B cell (primary cell): ENCODE results near the gene ENOX1. TPM values are rescaled to one million over a fixed set of nuclear protein-coding genes. Genes with fewer than 3 reads are reported as not detected.

Experiments used
- ATAC-seq: fragments of 200-7000 bp; cut with Tn5 transposase; one replicate; pipeline ENCODE4 v1.10.0; 2021; ENCODE audit warnings: low read depth, mild to moderate bottlenecking, moderate number of reproducible peaks, moderate library complexity
- CTCF ChIA-PET: fragments of 350-600 bp; sonication (Branson Sonifier 250); formaldehyde crosslinking; loops from one replicate; lab custom pipeline; 2021; ENCODE audit warnings: antibody characterized with exemption, inconsistent platforms; lab: Charles Lee
- POLR2A ChIA-PET: fragments of 350-600 bp; sonication (Branson Sonifier 250); formaldehyde crosslinking; loops from one replicate; lab custom pipeline; 2021; ENCODE audit warnings: antibody characterized with exemption; lab: Charles Lee
- DNase-seq: peaks from one replicate; pipeline ENCODE4 v3.0.0; 2013
- H2AFZ ChIP-seq: 2 replicates; pipeline ENCODE4 v1.6.1; 2012; ENCODE audit warnings: mild to moderate bottlenecking, low read depth, low read length; ENCODE audit not compliant: insufficient read depth, poor library complexity, severe bottlenecking
- H3K27ac ChIP-seq, 2 donors: 1 replicate in 1 of 2; 2 replicates in 1 of 2; pipeline ENCODE4 v1.5.1; 2012 to 2013; ENCODE audit warnings: low read length in 2 of 2, mild to moderate bottlenecking in 2 of 2, moderate library complexity in 1 of 2
- H3K27me3 ChIP-seq, 4 experiments: fragments of 200-600 bp in 1 of 4; sonication (generic) in 1 of 4; replicated peaks in 1 of 4; 1 replicate in 2 of 4; 2 replicates in 2 of 4; pipeline versions ENCODE4 v1.6.1 to v1.7.0; 2013 to 2016; ENCODE audit warnings: low read length in 3 of 4, mild to moderate bottlenecking in 2 of 4, mixed read lengths in 1 of 4, moderate library complexity in 1 of 4; ENCODE audit not compliant: insufficient read depth in 4 of 4, control insufficient read depth in 3 of 4; ENCODE audit errors: control extremely low read depth in 1 of 4
- H3K36me3 ChIP-seq, 2 experiments: replicated peaks in 1 of 2; 1 replicate in 1 of 2; 2 replicates in 1 of 2; pipeline versions ENCODE4 v1.6.1 to v1.7.1; 2013; ENCODE audit warnings: low read length in 1 of 2; ENCODE audit not compliant: insufficient read depth in 2 of 2, control insufficient read depth in 1 of 2; ENCODE audit errors: control extremely low read depth in 1 of 2, extremely low read depth in 1 of 2
- H3K4me1 ChIP-seq, 2 donors: fragments of 200-600 bp in 1 of 2; sonication (generic) in 1 of 2; 1 replicate in 1 of 2; 2 replicates in 1 of 2; pipeline versions ENCODE4 v1.5.1 to v1.6.1; 2013 to 2017; ENCODE audit warnings: low read length in 2 of 2; ENCODE audit not compliant: control insufficient read depth in 2 of 2, insufficient read depth in 2 of 2
- H3K4me2 ChIP-seq: replicated peaks from 2 replicates; pipeline ENCODE3; 2012; ENCODE audit warnings: mild to moderate bottlenecking, low read depth, low read length; ENCODE audit not compliant: poor library complexity, severe bottlenecking
- H3K4me3 ChIP-seq, 5 experiments: fragments of 200-600 bp in 1 of 5; sonication (generic) in 1 of 5; 1 replicate in 3 of 5; 2 replicates in 2 of 5; pipeline versions ENCODE4 v1.5.1 to v1.7.0; 2011 to 2016; ENCODE audit warnings: low read length in 4 of 5, mild to moderate bottlenecking in 4 of 5, low read depth in 2 of 5, control low read depth in 1 of 5, moderate library complexity in 1 of 5; ENCODE audit not compliant: insufficient read depth in 1 of 5; ENCODE audit errors: control extremely low read depth in 1 of 5, extremely low read depth in 1 of 5
- H3K79me2 ChIP-seq: fragments of 200-600 bp; sonication (generic); one replicate; pipeline ENCODE4 v1.6.0; 2016; ENCODE audit warnings: low read length; ENCODE audit not compliant: control insufficient read depth, insufficient read depth
- H3K9ac ChIP-seq: fragments of 200-600 bp; sonication (generic); 2 replicates; pipeline ENCODE4 v1.6.1; 2017; ENCODE audit warnings: mild to moderate bottlenecking, low read length, moderate library complexity
- H3K9me3 ChIP-seq, 3 donors: one replicate each; pipeline versions ENCODE4 v1.6.1 to v1.7.1; 2013; ENCODE audit warnings: low read length in 2 of 3; ENCODE audit not compliant: control insufficient read depth in 2 of 3, insufficient read depth in 1 of 3; ENCODE audit errors: control extremely low read depth in 1 of 3
- H4K20me1 ChIP-seq: 2 replicates; pipeline ENCODE4 v1.6.0; 2012; ENCODE audit warnings: mild to moderate bottlenecking, low read length; ENCODE audit not compliant: insufficient read depth, control insufficient read depth, poor library complexity, severe bottlenecking
- H3K27ac Mint-ChIP-seq: one replicate; pipeline ENCODE4 v1.8.0; 2021; ENCODE audit warnings: mixed read lengths
- H3K27me3 Mint-ChIP-seq: one replicate; pipeline ENCODE4 v1.8.0; 2021; ENCODE audit warnings: mixed read lengths
- H3K4me1 Mint-ChIP-seq: one replicate; pipeline ENCODE4 v1.8.0; 2021; ENCODE audit warnings: mixed read lengths
- H3K4me3 Mint-ChIP-seq: one replicate; pipeline ENCODE4 v1.8.0; 2021; ENCODE audit warnings: mixed read lengths
- H3K9me3 Mint-ChIP-seq: one replicate; pipeline ENCODE4 v1.8.0; 2022; ENCODE audit warnings: mixed read lengths; ENCODE audit not compliant: insufficient read depth
- EZH2 ChIP-seq: IDR thresholded peaks from 2 replicates; pipeline ENCODE4 v1.6.1; 2012; ENCODE audit warnings: borderline replicate concordance, low read depth, mild to moderate bottlenecking, moderate library complexity, low read length; ENCODE audit not compliant: insufficient read depth, poor library complexity, severe bottlenecking
- WGBS: methylation state at CpG from one replicate; pipeline ENCODE4 v1.1.5; 2013; ENCODE audit warnings: missing lambda C conversion rate; ENCODE audit not compliant: insufficient coverage; 5-methylcytosine and 5-hydroxymethylcytosine counted together
- intact Hi-C: fragments of 100-400 bp; cut with micrococcal nuclease; formaldehyde crosslinking; loops from one replicate; pipeline ENCODE4 v1.10.0; 2022
- polyA plus RNA-seq: library from polyadenylated mRNA; depleted of rRNA; stranded (reverse); fragments of >200 nt; gene quantifications from 2 replicates; pipeline ENCODE4 v1.2.3, GENCODE V29; 2012
- total RNA-seq, 2 donors: library from RNA; stranded (reverse); fragments of 120-200 nt in 1 of 2; gene quantifications; 1 replicate in 1 of 2; 2 replicates in 1 of 2; pipeline versions ENCODE4 v1.2.3 to v1.2.4, GENCODE V29; 2013 to 2022
- TF ChIP-seq, protein P1 (sequence below): fragments of 200-600 bp; IDR thresholded peaks from one replicate; pipeline ENCODE4 v1.8.0; 2022; ENCODE audit warnings: antibody characterized with exemption, mild to moderate bottlenecking

Gene ENOX1
- total and polyA plus RNA-seq, 2 donors (not counting 1 experiment from before 2014, with no cell fraction given), result not detected

DNA sequence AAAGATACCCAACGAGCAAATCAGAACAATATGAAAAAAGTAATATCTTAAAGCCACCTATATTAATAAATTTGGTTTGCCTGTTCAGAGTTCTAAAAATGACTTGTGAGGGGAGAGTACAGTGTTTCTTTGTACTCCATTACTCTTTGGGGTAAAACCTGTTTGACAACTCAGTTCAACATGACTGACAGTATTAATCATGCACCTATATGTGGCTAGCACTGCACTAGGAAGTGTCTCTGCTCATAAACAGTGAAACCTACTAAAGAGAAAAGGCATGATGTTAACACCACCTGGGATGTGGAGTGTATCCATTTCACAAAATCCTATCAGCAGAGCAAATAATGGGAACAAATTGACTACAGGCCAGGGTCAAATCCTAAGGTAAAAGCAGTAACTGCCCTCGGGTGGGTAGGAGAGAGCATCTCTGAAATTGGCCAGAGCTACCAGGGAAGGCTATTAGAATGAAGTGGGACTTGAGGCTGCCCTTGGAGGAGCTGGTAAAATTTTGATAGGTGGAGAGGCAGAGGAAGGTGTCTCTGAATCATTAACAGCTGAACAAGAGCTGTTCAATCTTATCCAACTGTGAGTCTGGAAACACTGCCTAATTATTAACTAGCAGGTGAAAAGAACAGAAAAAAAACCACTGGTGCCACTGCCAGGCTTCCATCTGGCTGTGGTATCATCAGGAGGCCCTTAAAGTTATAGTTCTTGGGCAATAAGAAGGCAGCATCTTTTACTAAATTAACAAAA, 398.3 kb downstream of the ENOX1 start:
- Histone ChIP-seq H2AFZ (no peak overlapping the region), H3K4me1 (no peaks in the 10 kb centered on the region), H3K4me3 (no peak overlapping the region), H3K27ac (no peak overlapping the region), H3K9me3 (no peaks in the 10 kb centered on the region), H3K4me2 (no peak overlapping the region), H3K79me2 (no peaks in the 10 kb centered on the region), H3K36me3 (no peaks in the 10 kb centered on the region), H3K27me3 (no peaks in the 10 kb centered on the region), H4K20me1 (no peaks in the 10 kb centered on the region), H3K9ac (no peak overlapping the region)
- DNase-seq (no peak), ATAC-seq (no peak)
- no peaks in the 10 kb centered on the region for H3K9me3 Mint-ChIP-seq
- H3K27me3 Mint-ChIP-seq, result no peaks in the 10 kb centered on the region
- ChIA-PET POLR2A (no interaction called here), CTCF (interaction anchor here (0.7 kb wide), 1 partner anchor 191 kb away, joined by 3 read pairs; no protein-coding TSS in a partner anchor)
- no peak for TF ChIP-seq EZH2
- TF ChIP-seq, protein P1, sequence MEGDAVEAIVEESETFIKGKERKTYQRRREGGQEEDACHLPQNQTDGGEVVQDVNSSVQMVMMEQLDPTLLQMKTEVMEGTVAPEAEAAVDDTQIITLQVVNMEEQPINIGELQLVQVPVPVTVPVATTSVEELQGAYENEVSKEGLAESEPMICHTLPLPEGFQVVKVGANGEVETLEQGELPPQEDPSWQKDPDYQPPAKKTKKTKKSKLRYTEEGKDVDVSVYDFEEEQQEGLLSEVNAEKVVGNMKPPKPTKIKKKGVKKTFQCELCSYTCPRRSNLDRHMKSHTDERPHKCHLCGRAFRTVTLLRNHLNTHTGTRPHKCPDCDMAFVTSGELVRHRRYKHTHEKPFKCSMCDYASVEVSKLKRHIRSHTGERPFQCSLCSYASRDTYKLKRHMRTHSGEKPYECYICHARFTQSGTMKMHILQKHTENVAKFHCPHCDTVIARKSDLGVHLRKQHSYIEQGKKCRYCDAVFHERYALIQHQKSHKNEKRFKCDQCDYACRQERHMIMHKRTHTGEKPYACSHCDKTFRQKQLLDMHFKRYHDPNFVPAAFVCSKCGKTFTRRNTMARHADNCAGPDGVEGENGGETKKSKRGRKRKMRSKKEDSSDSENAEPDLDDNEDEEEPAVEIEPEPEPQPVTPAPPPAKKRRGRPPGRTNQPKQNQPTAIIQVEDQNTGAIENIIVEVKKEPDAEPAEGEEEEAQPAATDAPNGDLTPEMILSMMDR, result no peak
- no peaks in the 10 kb centered on the region for H3K4me1 Mint-ChIP-seq
- H3K4me3 Mint-ChIP-seq, result no peak overlapping the region
- WGBS, result 100% methylated on average over 1 of the region's 2 CpGs
- no peak overlapping the region for H3K27ac Mint-ChIP-seq
- intact Hi-C loops, result no loop called here

DNA sequence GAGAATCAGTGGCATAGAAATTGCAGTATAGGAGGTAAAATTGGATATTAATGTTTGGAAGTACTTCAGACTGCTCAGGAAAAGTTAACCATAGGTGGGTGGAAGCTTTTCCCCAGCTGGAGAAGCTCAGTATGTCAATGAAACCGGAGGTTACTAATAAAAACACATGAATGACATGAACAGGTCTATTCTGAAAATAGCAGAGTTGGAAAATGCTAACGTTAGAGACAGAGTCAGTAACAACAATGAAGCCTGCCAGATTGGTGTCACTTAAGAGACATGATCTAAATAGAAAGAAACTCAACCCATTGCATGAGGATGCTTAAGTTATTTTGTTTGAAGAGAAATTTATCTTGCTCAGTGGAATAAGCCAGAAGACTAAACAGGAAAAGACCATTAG, 398.9 kb downstream of the ENOX1 start:
- Mint-ChIP-seq H3K9me3 (no peaks in the 10 kb centered on the region), H3K27me3 (no peaks in the 10 kb centered on the region), H3K4me3 (no peak overlapping the region), H3K27ac (no peak overlapping the region), H3K4me1 (no peaks in the 10 kb centered on the region)
- H3K27ac ChIP-seq, result no peak overlapping the region
- no peaks in the 10 kb centered on the region for H4K20me1 ChIP-seq
- no peaks in the 10 kb centered on the region for H3K79me2 ChIP-seq
- no peak overlapping the region for H3K9ac ChIP-seq
- H2AFZ ChIP-seq, result no peak overlapping the region
- TF ChIP-seq, protein P1, result no peak
- TF ChIP-seq EZH2, result no peak
- intact Hi-C loops, result no loop called here
- ATAC-seq (no peak), DNase-seq (no peak)
- WGBS, result no CpG with 5 or more reads among the region's 2 CpGs
- no peaks in the 10 kb centered on the region for H3K36me3 ChIP-seq
- H3K9me3 ChIP-seq, result no peaks in the 10 kb centered on the region
- no peaks in the 10 kb centered on the region for H3K27me3 ChIP-seq
- H3K4me3 ChIP-seq, result no peak overlapping the region
- ChIA-PET CTCF (no interaction called here), POLR2A (no interaction called here)
- H3K4me1 ChIP-seq, result no peaks in the 10 kb centered on the region
- H3K4me2 ChIP-seq, result no peak overlapping the region
